HG03457 (cell line): ENCODE measurements around the gene RPH3AL.
"Not testable (repeated sequence)": the region's sequence is repeated elsewhere in the genome, so short reads cannot be mapped to it uniquely, and the experiment has no call there.

Source experiments
- ATAC-seq: cut with Tn5 transposase; IDR thresholded peaks from one replicate; pipeline ENCODE4 v1.9.1; 2021; ENCODE audit warnings: moderate number of reproducible peaks; ENCODE audit not compliant: unreplicated experiment

RPH3AL gene

GRCh38 chr17:283911-284675 is 68.5 kb downstream of the RPH3AL start:
- ATAC-seq = no peak

- no peak for ATAC-seq
Observed at GRCh38 chr17:282912-283882, 69.4 kb downstream of the RPH3AL start.

- no peak for ATAC-seq
Observed at GRCh38 chr17:282000-282911, 70.4 kb downstream of the RPH3AL start.

GRCh38 chr17:281365-281999 is 71.1 kb downstream of the RPH3AL start:
- no peak for ATAC-seq

GRCh38 chr17:280901-281300 is 71.7 kb downstream of the RPH3AL start:
- no peak for ATAC-seq

GRCh38 chr17:280216-280615 is 72.4 kb downstream of the RPH3AL start:
- no peak for ATAC-seq

- no peak for ATAC-seq
Observed at GRCh38 chr17:279776-280175, 72.8 kb downstream of the RPH3AL start.

GRCh38 chr17:279331-279730 is 73.3 kb downstream of the RPH3AL start:
- ATAC-seq = no peak

- ATAC-seq = no peak
Observed at GRCh38 chr17:278676-279059, 73.9 kb downstream of the RPH3AL start.

- ATAC-seq = no peak
Observed at GRCh38 chr17:278055-278675, 74.4 kb downstream of the RPH3AL start.

GRCh38 chr17:274902-275301 is 77.7 kb downstream of the RPH3AL start:
- ATAC-seq = no peak

GRCh38 chr17:273981-274832 is 78.4 kb downstream of the RPH3AL start:
- no peak for ATAC-seq

- not testable (repeated sequence) for ATAC-seq
Observed at GRCh38 chr17:272856-273255, 79.8 kb downstream of the RPH3AL start.

GRCh38 chr17:271928-272623 is 80.5 kb downstream of the RPH3AL start:
- ATAC-seq = not testable (repeated sequence)

- ATAC-seq = no peak
Observed at GRCh38 chr17:269616-270514, 82.7 kb downstream of the RPH3AL start.

- ATAC-seq = no peak
Observed at GRCh38 chr17:266701-267667, 85.6 kb downstream of the RPH3AL start.
